ENCODE results near the gene ELAVL2. TPM values are rescaled to one million over a fixed set of nuclear protein-coding genes. Genes with fewer than 3 reads are reported as not detected.

ELAVL2 gene
- polyA plus RNA-seq, 3 donors: 3.2 to 5.1 (median 3.7) TPM

GRCh38 chr9:23682891-23683431, 143.1 kb downstream of the ELAVL2 start:
- peak in 3 of 11 donors; percentile 8 to 11 (median 10) for DNase-seq (ENCODE audit: extremely low read depth in 1 of 11, low read depth in 9 of 11, low spot score in 4 of 11)

- DNase-seq (ENCODE audit: extremely low read depth in 1 of 11, low read depth in 9 of 11, low spot score in 4 of 11): no peak
These were observed 143.7 kb downstream of the ELAVL2 start for GRCh38 chr9:23682352-23682751.

- DNase-seq (ENCODE audit: extremely low read depth in 1 of 11, low read depth in 9 of 11, low spot score in 4 of 11): no peak
These were observed 148.6 kb downstream of the ELAVL2 start for GRCh38 chr9:23677446-23677845.

GRCh38 chr9:23674016-23674585, 151.9 kb downstream of the ELAVL2 start:
- no peak for DNase-seq (ENCODE audit: extremely low read depth in 1 of 11, low read depth in 9 of 11, low spot score in 4 of 11)

- DNase-seq (ENCODE audit: extremely low read depth in 1 of 11, low read depth in 9 of 11, low spot score in 4 of 11): no peak
These were observed 153.9 kb downstream of the ELAVL2 start for GRCh38 chr9:23672151-23672550.

- DNase-seq (ENCODE audit: extremely low read depth in 1 of 11, low read depth in 9 of 11, low spot score in 4 of 11): no peak
These were observed 156.3 kb downstream of the ELAVL2 start for GRCh38 chr9:23669776-23670175.

- no peak for DNase-seq (ENCODE audit: extremely low read depth in 1 of 11, low read depth in 9 of 11, low spot score in 4 of 11)
These were observed 160.4 kb downstream of the ELAVL2 start for GRCh38 chr9:23665635-23666034.

GRCh38 chr9:23665051-23665450, 161.0 kb downstream of the ELAVL2 start:
- no peak for DNase-seq (ENCODE audit: extremely low read depth in 1 of 11, low read depth in 9 of 11, low spot score in 4 of 11)

GRCh38 chr9:23663946-23664345, 162.1 kb downstream of the ELAVL2 start:
- DNase-seq (ENCODE audit: extremely low read depth in 1 of 11, low read depth in 9 of 11, low spot score in 4 of 11): no peak

- DNase-seq (ENCODE audit: extremely low read depth in 1 of 11, low read depth in 9 of 11, low spot score in 4 of 11): no peak
These were observed 162.5 kb downstream of the ELAVL2 start for GRCh38 chr9:23663536-23663935.

- DNase-seq (ENCODE audit: extremely low read depth in 1 of 11, low read depth in 9 of 11, low spot score in 4 of 11): no peak
These were observed 162.9 kb downstream of the ELAVL2 start for GRCh38 chr9:23663125-23663524.

- no peak for DNase-seq (ENCODE audit: extremely low read depth in 1 of 11, low read depth in 9 of 11, low spot score in 4 of 11)
These were observed 163.7 kb downstream of the ELAVL2 start for GRCh38 chr9:23662320-23662719.

GRCh38 chr9:23659346-23660006, 166.6 kb downstream of the ELAVL2 start:
- DNase-seq (ENCODE audit: extremely low read depth in 1 of 11, low read depth in 9 of 11, low spot score in 4 of 11): no peak

GRCh38 chr9:23658376-23659258, 167.4 kb downstream of the ELAVL2 start:
- DNase-seq (ENCODE audit: extremely low read depth in 1 of 11, low read depth in 9 of 11, low spot score in 4 of 11): no peak

GRCh38 chr9:23651051-23651450, 175.0 kb downstream of the ELAVL2 start:
- no peak for DNase-seq (ENCODE audit: extremely low read depth in 1 of 11, low read depth in 9 of 11, low spot score in 4 of 11)

- no peak for DNase-seq (ENCODE audit: extremely low read depth in 1 of 11, low read depth in 9 of 11, low spot score in 4 of 11)
These were observed 177.4 kb downstream of the ELAVL2 start for GRCh38 chr9:23648651-23649050.

GRCh38 chr9:23644896-23645295, 181.1 kb downstream of the ELAVL2 start:
- no peak for DNase-seq (ENCODE audit: extremely low read depth in 1 of 11, low read depth in 9 of 11, low spot score in 4 of 11)

GRCh38 chr9:23644326-23644725, 181.7 kb downstream of the ELAVL2 start:
- no peak for DNase-seq (ENCODE audit: extremely low read depth in 1 of 11, low read depth in 9 of 11, low spot score in 4 of 11)

- DNase-seq (ENCODE audit: extremely low read depth in 1 of 11, low read depth in 9 of 11, low spot score in 4 of 11): no peak
These were observed 182.3 kb downstream of the ELAVL2 start for GRCh38 chr9:23643656-23644258.
